GM12874 (cell line): ENCODE measurements around the gene DYNLRB1.

Source experiments
- TF ChIP-seq, protein P1 (sequence below): IDR thresholded peaks from 2 replicates; pipeline ENCODE4 v1.5.1; 2011; ENCODE audit warnings: low read depth, mild to moderate bottlenecking, control low read depth, low read length, moderate library complexity; ENCODE audit not compliant: insufficient read depth

DYNLRB1 gene

GRCh38 chr20:34575756-34576155, 59.5 kb downstream of the DYNLRB1 start:
- TF ChIP-seq, protein P1, sequence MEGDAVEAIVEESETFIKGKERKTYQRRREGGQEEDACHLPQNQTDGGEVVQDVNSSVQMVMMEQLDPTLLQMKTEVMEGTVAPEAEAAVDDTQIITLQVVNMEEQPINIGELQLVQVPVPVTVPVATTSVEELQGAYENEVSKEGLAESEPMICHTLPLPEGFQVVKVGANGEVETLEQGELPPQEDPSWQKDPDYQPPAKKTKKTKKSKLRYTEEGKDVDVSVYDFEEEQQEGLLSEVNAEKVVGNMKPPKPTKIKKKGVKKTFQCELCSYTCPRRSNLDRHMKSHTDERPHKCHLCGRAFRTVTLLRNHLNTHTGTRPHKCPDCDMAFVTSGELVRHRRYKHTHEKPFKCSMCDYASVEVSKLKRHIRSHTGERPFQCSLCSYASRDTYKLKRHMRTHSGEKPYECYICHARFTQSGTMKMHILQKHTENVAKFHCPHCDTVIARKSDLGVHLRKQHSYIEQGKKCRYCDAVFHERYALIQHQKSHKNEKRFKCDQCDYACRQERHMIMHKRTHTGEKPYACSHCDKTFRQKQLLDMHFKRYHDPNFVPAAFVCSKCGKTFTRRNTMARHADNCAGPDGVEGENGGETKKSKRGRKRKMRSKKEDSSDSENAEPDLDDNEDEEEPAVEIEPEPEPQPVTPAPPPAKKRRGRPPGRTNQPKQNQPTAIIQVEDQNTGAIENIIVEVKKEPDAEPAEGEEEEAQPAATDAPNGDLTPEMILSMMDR: no peak

GRCh38 chr20:34577061-34577460, 60.8 kb downstream of the DYNLRB1 start:
- TF ChIP-seq, protein P1: no peak

DNA sequence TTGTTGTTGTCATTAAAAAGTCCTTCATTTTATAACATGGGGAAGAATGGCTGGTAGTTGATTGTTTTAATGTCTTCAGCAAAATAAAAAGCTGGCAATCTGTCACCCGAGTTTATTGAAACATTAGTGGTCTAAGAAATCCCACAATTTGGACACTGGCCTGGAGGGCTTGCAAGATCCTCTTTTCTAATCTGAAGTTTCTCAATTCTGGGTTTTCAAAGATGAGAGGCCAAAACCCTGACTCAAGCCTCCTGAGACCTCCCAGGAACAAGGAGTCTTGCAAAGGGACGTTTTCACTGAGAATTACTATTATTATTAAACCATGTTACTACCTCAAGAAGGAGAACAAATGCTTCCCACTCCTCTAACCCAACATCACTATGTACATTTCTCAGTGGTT, 61.8 kb downstream of the DYNLRB1 start:
- TF ChIP-seq, protein P1: no peak

DNA sequence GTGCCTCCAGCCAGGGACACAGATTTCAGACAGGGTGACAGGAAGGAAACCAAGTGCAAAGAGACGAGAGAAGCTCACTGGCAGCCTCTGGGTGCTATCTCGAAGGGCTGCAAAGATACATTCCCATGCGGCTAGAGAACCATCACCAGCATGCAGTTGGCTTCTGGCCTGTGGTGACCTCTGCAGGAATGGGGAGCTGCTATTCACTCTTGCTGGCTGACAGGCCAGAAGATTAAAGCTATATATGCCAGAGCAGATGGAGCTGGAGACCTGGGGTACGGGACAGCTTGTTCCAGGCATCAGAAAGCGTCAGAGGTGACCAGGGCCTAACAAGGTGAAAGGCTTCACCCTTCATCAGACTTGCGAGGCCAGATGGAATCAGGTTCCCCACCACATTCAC, 62.3 kb downstream of the DYNLRB1 start:
- TF ChIP-seq, protein P1: no peak

- TF ChIP-seq, protein P1: no peak
Measured at GRCh38 chr20:34579191-34579978, 63.2 kb downstream of the DYNLRB1 start.

GRCh38 chr20:34579979-34580940, 64.0 kb downstream of the DYNLRB1 start:
- TF ChIP-seq, protein P1: no peak
